Measurements from ENCODE around the gene NOBOX. TPM values are rescaled to one million over a fixed set of nuclear protein-coding genes. Genes with fewer than 3 reads are reported as not detected.
"Not testable (repeated sequence)": the region's sequence is repeated elsewhere in the genome, so short reads cannot be mapped to it uniquely, and the experiment has no call there.

NOBOX gene

DNA sequence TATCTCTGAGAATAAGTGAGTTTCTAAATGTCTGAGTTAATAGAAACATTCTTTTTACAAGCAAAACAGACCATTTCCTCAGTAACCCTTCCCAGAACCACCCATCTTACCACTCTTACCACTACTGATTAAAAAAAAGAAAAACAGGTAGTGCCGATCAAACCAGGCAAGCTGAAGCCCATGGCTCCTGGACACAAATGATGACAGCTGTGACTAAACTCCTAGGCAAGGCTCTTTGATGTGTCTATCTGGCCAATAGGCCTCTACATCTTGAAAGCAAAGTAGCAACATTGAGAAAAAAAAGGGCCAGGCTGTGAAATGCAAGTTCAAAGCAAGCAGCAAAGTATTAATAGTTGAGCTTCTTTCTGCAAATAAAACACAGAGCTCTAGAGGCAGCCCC, 54.9 kb downstream of the NOBOX start:
- not testable (repeated sequence) for H4K8ac ChIP-seq (ENCODE audit: low read depth, low read length); H2BK12ac ChIP-seq (ENCODE audit: low read length); H2AK5ac ChIP-seq (ENCODE audit: low read depth, low read length); H3K4me2 ChIP-seq (ENCODE audit: insufficient read depth, low read length, poor library complexity, severe bottlenecking); H2BK5ac ChIP-seq (ENCODE audit: low read length); H3K18ac ChIP-seq (ENCODE audit: low read length); H3K4me1 ChIP-seq (ENCODE audit: control insufficient read depth in 2 of 2, insufficient read depth in 1 of 2, low read depth in 1 of 2, low read length in 2 of 2); H3K27ac ChIP-seq (replicated peaks; ENCODE audit: low read length); H3K79me1 ChIP-seq (ENCODE audit: low read depth, low read length); H3K36me3 ChIP-seq (replicated peaks in 1 of 2; ENCODE audit: control insufficient read depth in 2 of 2, insufficient read depth in 2 of 2, low read length in 2 of 2); H4K91ac ChIP-seq (ENCODE audit: low read depth, low read length, poor library complexity); H3K4me3 ChIP-seq (ENCODE audit: low read length in 2 of 2); H3K9me3 ChIP-seq (replicated peaks in 1 of 2; ENCODE audit: control insufficient read depth in 2 of 2, insufficient read depth in 1 of 2, low read depth in 1 of 2, low read length in 2 of 2); H3K4ac ChIP-seq (ENCODE audit: low read length); H2BK15ac ChIP-seq (ENCODE audit: low read length); H2BK120ac ChIP-seq (ENCODE audit: low read depth, low read length); H3K14ac ChIP-seq (ENCODE audit: low read length); H3K9ac ChIP-seq (ENCODE audit: low read depth, low read length, poor library complexity); H2AFZ ChIP-seq (ENCODE audit: low read length); DNase-seq (ENCODE audit: low spot score); H3K23ac ChIP-seq (ENCODE audit: low read depth, low read length, poor library complexity); H3K27me3 ChIP-seq (ENCODE audit: control insufficient read depth in 3 of 3, insufficient read depth in 3 of 3, low read depth in 1 of 3, low read length in 3 of 3)
- WGBS, 2 donors (ENCODE audit: extremely low coverage in 2 of 2, insufficient read length in 2 of 2, insufficient replicate concordance in 1 of 2) = no CpG with 5 or more reads among the region's 1 CpG

Small RNA genes lying within 50 kb of the gene (small RNA-seq; reads per million reads assigned to genes)
- not detected for gene RNU6ATAC40P (ENCODE audit: insufficient read depth)
